Nephron (organoid): Measurements from ENCODE around the gene ABHD12.
"Not testable (repeated sequence)": the region's sequence is repeated elsewhere in the genome, so short reads cannot be mapped to it uniquely, and the experiment has no call there.

Source experiments
- H3K27ac Mint-ChIP-seq, 3 experiments: 2 replicates each; pipeline ENCODE4 v1.8.0; 2020; ENCODE audit warnings: mixed read lengths in 3 of 3, mild to moderate bottlenecking in 2 of 3, moderate library complexity in 1 of 3
- H3K27me3 Mint-ChIP-seq: 2 replicates; pipeline ENCODE4 v1.8.0; 2021; ENCODE audit warnings: low read depth, mild to moderate bottlenecking, moderate library complexity, mixed read lengths
- H3K36me3 Mint-ChIP-seq: 2 replicates; pipeline ENCODE4 v1.8.0; 2020; ENCODE audit warnings: low read depth, mixed read lengths
- H3K4me1 Mint-ChIP-seq: 2 replicates; pipeline ENCODE4 v1.8.0; 2020; ENCODE audit warnings: mixed read lengths
- H3K4me3 Mint-ChIP-seq, 3 experiments: 2 replicates each; pipeline ENCODE4 v1.8.0; 2020; ENCODE audit warnings: mild to moderate bottlenecking in 3 of 3, mixed read lengths in 3 of 3, moderate library complexity in 2 of 3
- H3K9me3 Mint-ChIP-seq: 2 replicates; pipeline ENCODE4 v1.8.0; 2020; ENCODE audit warnings: mixed read lengths
- CTCF ChIP-seq, 3 experiments: fragments of 200-600 bp; sonication (generic); IDR thresholded peaks; one replicate each; pipeline ENCODE4 v1.5.0; 2021; ENCODE audit warnings: antibody characterized with exemption in 3 of 3; ENCODE audit not compliant: unreplicated experiment in 3 of 3

The ABHD12 gene

DNA sequence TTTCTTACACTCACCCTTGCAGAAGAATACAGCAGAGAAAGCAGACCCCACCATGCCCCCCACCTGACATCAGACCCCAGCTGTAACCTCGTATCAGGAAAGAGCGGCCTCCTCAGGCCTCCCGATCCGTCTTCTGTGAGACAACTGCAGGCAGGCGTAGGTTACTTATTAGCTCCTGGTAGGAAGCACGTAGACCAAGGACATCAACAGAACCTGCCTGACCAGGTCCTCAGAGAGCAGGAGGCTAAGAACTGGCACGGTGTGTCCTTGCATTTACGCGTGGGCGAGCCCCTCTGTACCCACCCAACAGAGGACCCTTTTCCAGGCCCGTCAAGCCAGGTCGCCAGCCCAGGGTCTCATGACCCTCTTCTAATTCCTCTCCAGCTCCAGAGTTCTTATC, 51.0 kb downstream of the ABHD12 start:
- Mint-ChIP-seq H3K36me3 (peaks cover 24% of the 10 kb centered on the region), H3K27me3 (no peaks in the 10 kb centered on the region), H3K4me3 (no peak overlapping the region), H3K4me1 (no peaks in the 10 kb centered on the region), H3K27ac (peak overlapping the region in 2 of 3 experiments; percentile 64 to 67), H3K9me3 (no peaks in the 10 kb centered on the region)
- TF ChIP-seq CTCF (IDR thresholded peaks at IDR 0.05; ENCODE audit: unreplicated experiment in 3 of 3): no peak

- Mint-ChIP-seq H3K4me3 (no peak overlapping the region), H3K27ac (peak overlapping the region in 2 of 3 experiments; percentile 72 to 75), H3K4me1 (no peaks in the 10 kb centered on the region), H3K36me3 (peaks cover 20% of the 10 kb centered on the region), H3K9me3 (peaks cover 3% of the 10 kb centered on the region), H3K27me3 (no peaks in the 10 kb centered on the region)
- peak in 1 of 3 experiments; percentile 18 for TF ChIP-seq CTCF (IDR thresholded peaks at IDR 0.05; ENCODE audit: unreplicated experiment in 3 of 3)
Measured at GRCh38 chr20:25338112-25339023, 52.3 kb downstream of the ABHD12 start.

GRCh38 chr20:25336561-25337422, 53.8 kb downstream of the ABHD12 start:
- Mint-ChIP-seq H3K4me3 (no peak overlapping the region), H3K27me3 (no peaks in the 10 kb centered on the region)

DNA sequence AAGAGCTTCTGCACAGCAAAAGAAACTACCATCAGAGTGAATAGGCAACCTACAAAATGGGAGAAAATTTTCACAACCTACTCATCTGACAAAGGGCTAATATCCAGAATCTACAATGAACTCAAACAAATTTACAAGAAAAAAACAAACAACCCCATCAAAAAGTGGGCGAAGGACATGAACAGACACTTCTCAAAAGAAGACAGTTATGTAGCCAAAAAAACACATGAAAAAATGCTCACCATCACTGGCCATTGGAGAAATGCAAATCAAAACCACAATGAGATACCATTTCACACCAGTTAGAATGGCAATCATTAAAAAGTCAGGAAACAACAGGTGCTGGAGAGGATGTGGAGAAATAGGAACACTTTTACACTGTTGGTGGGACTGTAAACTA, 55.7 kb downstream of the ABHD12 start:
- peaks cover 14% of the 10 kb centered on the region for H3K9me3 Mint-ChIP-seq
- not testable (repeated sequence) for H3K4me3 Mint-ChIP-seq, H3K27ac Mint-ChIP-seq

More at GRCh38 chr20:25336561-25337422, 53.8 kb downstream of the ABHD12 start:
- H3K36me3 Mint-ChIP-seq: peaks cover 20% of the 10 kb centered on the region
- H3K4me1 Mint-ChIP-seq: no peaks in the 10 kb centered on the region
- peak overlapping the region in 1 of 3 experiments; percentile 1 for H3K27ac Mint-ChIP-seq
- H3K9me3 Mint-ChIP-seq: peaks cover 4% of the 10 kb centered on the region
- TF ChIP-seq CTCF (IDR thresholded peaks at IDR 0.05; ENCODE audit: unreplicated experiment in 3 of 3): peak in 1 of 3 experiments; percentile 20

DNA sequence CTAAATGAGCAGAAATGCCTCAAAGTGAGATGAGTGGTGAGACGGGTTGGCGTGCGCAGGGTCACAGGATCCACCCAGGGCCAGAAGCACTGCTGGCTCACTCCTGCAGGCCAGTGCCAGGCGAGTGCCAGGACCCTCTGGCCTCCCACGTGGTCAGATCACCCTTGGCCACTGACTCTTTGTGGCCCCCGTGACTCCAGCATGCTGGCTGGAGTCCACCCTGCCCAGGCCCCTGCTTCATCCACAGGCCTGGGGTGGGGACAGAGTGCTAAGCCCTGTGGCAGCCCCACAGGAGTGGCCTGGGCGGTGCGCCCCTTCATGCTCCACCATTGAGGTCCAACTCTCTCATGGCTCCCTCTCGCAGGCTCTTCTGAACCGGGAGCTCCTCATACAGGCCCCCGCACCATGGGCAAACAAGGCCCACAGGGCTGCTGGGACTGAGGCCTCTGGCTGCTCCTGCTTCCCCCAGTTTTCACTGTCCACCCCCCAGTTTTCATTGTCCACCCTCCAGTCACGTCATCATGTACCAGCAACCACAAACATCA, 61.6 kb downstream of the ABHD12 start:
- Mint-ChIP-seq H3K36me3 (peaks cover 33% of the 10 kb centered on the region), H3K4me3 (no peak overlapping the region), H3K27ac (no peak overlapping the region), H3K4me1 (no peaks in the 10 kb centered on the region), H3K27me3 (no peaks in the 10 kb centered on the region), H3K9me3 (peaks cover 21% of the 10 kb centered on the region)
- TF ChIP-seq CTCF (IDR thresholded peaks at IDR 0.05; ENCODE audit: unreplicated experiment in 3 of 3): no peak

More for the DNA sequence above, 55.7 kb downstream of the ABHD12 start:
- H3K36me3 Mint-ChIP-seq: peaks cover 28% of the 10 kb centered on the region
- not testable (repeated sequence) for H3K27me3 Mint-ChIP-seq, H3K4me1 Mint-ChIP-seq
